ENCODE measurements around the gene LMBR1L.
"Not testable (repeated sequence)": the region's sequence is repeated elsewhere in the genome, so short reads cannot be mapped to it uniquely, and the experiment has no call there.

The LMBR1L gene

GRCh38 chr12:49133590-49133989, 22.9 kb upstream of the LMBR1L start:
- H3K4me3 ChIP-seq, result peak overlapping the region; percentile 96; the same call in 1 of the 2 replicates
- peak overlapping the region; percentile 100; the same call in 1 of the 2 replicates for H3K9ac ChIP-seq
- H3K4me2 ChIP-seq, result peak overlapping the region; percentile 92

DNA sequence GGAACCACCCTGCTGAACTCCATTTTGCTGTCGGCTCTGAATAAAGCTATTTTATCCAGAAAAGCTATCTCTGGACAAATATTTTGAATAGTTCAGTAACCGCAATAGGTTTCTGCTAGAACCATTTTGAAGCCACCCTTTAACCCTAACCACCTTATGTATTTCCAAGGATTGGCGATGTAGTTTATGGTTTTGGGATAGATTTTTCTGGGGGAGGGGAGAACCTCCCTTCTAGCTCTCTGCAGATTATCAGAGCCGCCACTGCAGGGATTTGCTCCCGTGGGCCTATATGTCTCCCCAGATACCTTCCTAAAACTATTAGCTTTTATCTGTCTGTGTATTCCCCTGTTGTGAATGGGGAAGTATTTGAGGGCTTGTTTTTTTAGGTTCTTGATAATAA, 22.4 kb upstream of the LMBR1L start:
- Histone ChIP-seq H3K36me3 (peaks cover 22% of the 10 kb centered on the region), H3K27me3 (no peaks in the 10 kb centered on the region), H3K4me1 (peaks cover 38% of the 10 kb centered on the region), H3K27ac (peak overlapping the region; percentile 99; the same call in 1 of the 2 replicates), H3K4me3 (peak overlapping the region; percentile 96), H4K20me1 (peaks cover 22% of the 10 kb centered on the region), H3K9ac (peak overlapping the region; percentile 100), H3K4me2 (peak overlapping the region; percentile 92), H3K9me3 (no peaks in the 10 kb centered on the region)
- no peak for TF ChIP-seq Cebpa-rat (IDR thresholded peaks at IDR 0.05)

More at GRCh38 chr12:49133590-49133989, 22.9 kb upstream of the LMBR1L start:
- Histone ChIP-seq H4K20me1 (peaks cover 21% of the 10 kb centered on the region), H3K27ac (peak overlapping the region; percentile 99; the same call in 1 of the 2 replicates), H3K27me3 (no peaks in the 10 kb centered on the region), H3K9me3 (no peaks in the 10 kb centered on the region), H3K36me3 (peaks cover 20% of the 10 kb centered on the region), H3K4me1 (peaks cover 43% of the 10 kb centered on the region)
- peak; percentile 12; the same call in 1 of the 2 replicates for TF ChIP-seq Cebpa-rat (IDR thresholded peaks at IDR 0.05)

DNA sequence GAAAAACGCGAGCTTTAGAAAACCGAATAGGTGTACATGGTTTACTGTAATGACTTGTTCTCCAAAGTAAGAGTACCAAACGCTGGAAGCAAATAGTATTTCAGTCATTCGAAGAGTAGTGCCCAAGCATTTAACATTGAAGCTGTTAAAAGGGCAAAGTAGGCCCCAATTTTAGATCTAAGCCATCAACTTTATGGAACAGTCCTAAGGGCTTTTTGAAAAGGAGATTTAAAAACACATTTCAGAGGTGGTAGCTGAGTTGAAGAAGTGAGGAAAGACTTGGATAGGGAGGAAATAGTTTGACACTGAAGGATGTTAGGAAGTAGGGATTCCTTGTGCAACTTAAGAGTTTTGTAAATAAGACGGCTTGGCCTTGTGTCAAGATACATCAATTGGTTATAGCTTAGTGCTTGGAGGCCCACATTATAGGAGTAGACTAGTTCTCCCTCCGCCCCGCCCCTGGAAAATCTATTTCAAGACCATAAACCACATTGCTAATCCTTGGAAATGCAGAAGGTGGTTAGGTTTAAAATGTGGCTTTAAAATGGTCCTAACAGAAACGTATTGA, 21.3 kb upstream of the LMBR1L start:
- H3K4me1 ChIP-seq, result peaks cover 38% of the 10 kb centered on the region
- peaks cover 33% of the 10 kb centered on the region for H3K36me3 ChIP-seq
- peak overlapping the region; percentile 100 for H3K9ac ChIP-seq
- H4K20me1 ChIP-seq, result peaks cover 33% of the 10 kb centered on the region
- H3K4me2 ChIP-seq, result peak overlapping the region; percentile 92
- H3K27ac ChIP-seq, result peak overlapping the region; percentile 99
- TF ChIP-seq Cebpa-rat (IDR thresholded peaks at IDR 0.05), result no peak
- no peaks in the 10 kb centered on the region for H3K9me3 ChIP-seq
- H3K27me3 ChIP-seq, result no peaks in the 10 kb centered on the region
- peak overlapping the region; percentile 96 for H3K4me3 ChIP-seq

GRCh38 chr12:49131051-49131893, 20.6 kb upstream of the LMBR1L start, which contains the start of gene TUBA1B:
Gene TUBA1B (minus strand): TSS chr12:49131395. CDS start chr12:49131300, 95 bp downstream.
- peak within 1 kb of the TSS; percentile 93 for H3K4me2 ChIP-seq
- peak within 1 kb of the TSS; percentile 99 for H3K27ac ChIP-seq
- H3K4me3 ChIP-seq, result peak within 1 kb of the TSS; percentile 96
- no peaks in the 10 kb centered on the region for H3K9me3 ChIP-seq
- no peak for TF ChIP-seq Cebpa-rat (IDR thresholded peaks at IDR 0.05)
- H3K9ac ChIP-seq, result peak within 1 kb of the TSS; percentile 100
- peaks cover 38% of the 10 kb centered on the region for H3K4me1 ChIP-seq
- H4K20me1 ChIP-seq, result peaks cover 37% of the 10 kb centered on the region
- H3K27me3 ChIP-seq, result no peaks in the 10 kb centered on the region
- peaks cover 37% of the 10 kb centered on the region for H3K36me3 ChIP-seq

- TF ChIP-seq Cebpa-rat (IDR thresholded peaks at IDR 0.05), result no peak
- Histone ChIP-seq H3K9ac (peak overlapping the region; percentile 100), H3K27ac (peak overlapping the region; percentile 99), H3K4me2 (peak overlapping the region; percentile 93), H3K27me3 (no peaks in the 10 kb centered on the region), H3K9me3 (no peaks in the 10 kb centered on the region), H3K36me3 (peaks cover 37% of the 10 kb centered on the region), H4K20me1 (peaks cover 37% of the 10 kb centered on the region), H3K4me1 (peaks cover 38% of the 10 kb centered on the region), H3K4me3 (peak overlapping the region; percentile 96)
Measured at GRCh38 chr12:49130151-49131050, 19.8 kb upstream of the LMBR1L start.

GRCh38 chr12:49129332-49130150, 18.9 kb upstream of the LMBR1L start:
- no peaks in the 10 kb centered on the region for H3K27me3 ChIP-seq
- H4K20me1 ChIP-seq, result peaks cover 37% of the 10 kb centered on the region
- peaks cover 38% of the 10 kb centered on the region for H3K4me1 ChIP-seq
- peak overlapping the region; percentile 93 for H3K4me2 ChIP-seq
- no peak for TF ChIP-seq Cebpa-rat (IDR thresholded peaks at IDR 0.05)
- H3K4me3 ChIP-seq, result peak overlapping the region; percentile 96
- peaks cover 37% of the 10 kb centered on the region for H3K36me3 ChIP-seq
- peak overlapping the region; percentile 99 for H3K27ac ChIP-seq
- peak overlapping the region; percentile 100 for H3K9ac ChIP-seq
- no peaks in the 10 kb centered on the region for H3K9me3 ChIP-seq

- not testable (repeated sequence) for H3K27ac ChIP-seq, H3K9ac ChIP-seq, H3K9me3 ChIP-seq, H3K4me2 ChIP-seq, H3K27me3 ChIP-seq, H3K4me3 ChIP-seq
- H3K4me1 ChIP-seq, result peaks cover 26% of the 10 kb centered on the region
- peaks cover 37% of the 10 kb centered on the region for H4K20me1 ChIP-seq
- peaks cover 37% of the 10 kb centered on the region for H3K36me3 ChIP-seq
Measured at GRCh38 chr12:49127971-49128370, 17.3 kb upstream of the LMBR1L start.

GRCh38 chr12:49126852-49127763, 16.5 kb upstream of the LMBR1L start:
- peaks cover 37% of the 10 kb centered on the region for H3K36me3 ChIP-seq
- H3K27ac ChIP-seq, result no peak overlapping the region
- TF ChIP-seq Cebpa-rat (IDR thresholded peaks at IDR 0.05), result no peak
- no peak overlapping the region for H3K4me3 ChIP-seq
- no peak overlapping the region for H3K9ac ChIP-seq
- H3K4me1 ChIP-seq, result peaks cover 18% of the 10 kb centered on the region
- H3K4me2 ChIP-seq, result no peak overlapping the region
- peaks cover 37% of the 10 kb centered on the region for H4K20me1 ChIP-seq
- H3K27me3 ChIP-seq, result no peaks in the 10 kb centered on the region
- H3K9me3 ChIP-seq, result no peaks in the 10 kb centered on the region

Data from BLaER1 (cell line).